HEK293 (cell line): Measurements from ENCODE around the gene SREBF1.

Experiments used
- BCL11A ChIP-seq: fragments of 450-650 bp; formaldehyde crosslinking; IDR thresholded peaks from 2 replicates; pipeline ENCODE4 v1.5.1; 2016; ENCODE audit warnings: low read depth, missing biosample characterization, missing genetic modification characterization
- GFI1B ChIP-seq: fragments of 450-650 bp; formaldehyde crosslinking; IDR thresholded peaks from 2 replicates; pipeline ENCODE4 v1.5.1; 2016; ENCODE audit warnings: missing biosample characterization, missing genetic modification characterization
- HOXD13 ChIP-seq: sonication (generic); formaldehyde crosslinking; IDR thresholded peaks from 2 replicates; pipeline ENCODE4 v1.8.0; 2022; ENCODE audit warnings: missing genetic modification reagents, borderline replicate concordance
- KLF9 ChIP-seq: fragments of 450-650 bp; formaldehyde crosslinking; IDR thresholded peaks from 2 replicates; pipeline ENCODE4 v1.5.1; 2016; ENCODE audit warnings: missing biosample characterization, missing genetic modification characterization, low read depth
- SCRT1 ChIP-seq: fragments of 450-650 bp; formaldehyde crosslinking; IDR thresholded peaks from 2 replicates; pipeline ENCODE4 v1.5.1; 2016; ENCODE audit warnings: missing biosample characterization, missing genetic modification characterization, borderline replicate concordance
- SCRT2 ChIP-seq: fragments of 450-650 bp; formaldehyde crosslinking; IDR thresholded peaks from 2 replicates; pipeline ENCODE4 v1.5.1; 2016; ENCODE audit warnings: missing biosample characterization, missing genetic modification characterization
- YY1 ChIP-seq: fragments of 450-650 bp; formaldehyde crosslinking; IDR thresholded peaks from 2 replicates; pipeline ENCODE4 v1.5.1; 2018; ENCODE audit warnings: missing biosample characterization, missing genetic modification characterization
- ZBTB1 ChIP-seq: fragments of 450-650 bp; formaldehyde crosslinking; IDR thresholded peaks from 2 replicates; pipeline ENCODE4 v1.5.1; 2016; ENCODE audit warnings: missing biosample characterization, missing genetic modification characterization
- ZEB2 ChIP-seq: fragments of 450-650 bp; formaldehyde crosslinking; IDR thresholded peaks from 2 replicates; pipeline ENCODE4 v1.5.1; 2016; ENCODE audit warnings: missing biosample characterization, missing genetic modification characterization
- ZFP69B ChIP-seq: fragments of 450-650 bp; formaldehyde crosslinking; IDR thresholded peaks from 2 replicates; pipeline ENCODE4 v1.5.1; 2016; ENCODE audit warnings: missing biosample characterization, missing genetic modification characterization
- ZNF157 ChIP-seq: fragments of 450-650 bp; formaldehyde crosslinking; IDR thresholded peaks from 2 replicates; pipeline ENCODE4 v1.5.1; 2016; ENCODE audit warnings: missing biosample characterization, missing genetic modification characterization
- ZNF2 ChIP-seq: fragments of 450-650 bp; formaldehyde crosslinking; IDR thresholded peaks from 2 replicates; pipeline ENCODE4 v1.5.1; 2016; ENCODE audit warnings: missing biosample characterization, missing genetic modification characterization
- ZNF23 ChIP-seq: fragments of 450-650 bp; formaldehyde crosslinking; IDR thresholded peaks from 2 replicates; pipeline ENCODE4 v1.5.1; 2016; ENCODE audit warnings: missing biosample characterization, missing genetic modification characterization, borderline replicate concordance
- ZNF292 ChIP-seq: fragments of 450-650 bp; formaldehyde crosslinking; IDR thresholded peaks from 2 replicates; pipeline ENCODE4 v1.5.1; 2016; ENCODE audit warnings: low read depth, missing biosample characterization, missing genetic modification characterization, borderline replicate concordance
- ZNF302 ChIP-seq: fragments of 450-650 bp; formaldehyde crosslinking; IDR thresholded peaks from 2 replicates; pipeline ENCODE4 v1.5.1; 2016; ENCODE audit warnings: missing biosample characterization, missing genetic modification characterization, low read depth
- ZNF394 ChIP-seq: fragments of 450-650 bp; formaldehyde crosslinking; IDR thresholded peaks from 2 replicates; pipeline ENCODE4 v1.5.1; 2016; ENCODE audit warnings: missing biosample characterization, missing genetic modification characterization, mild to moderate bottlenecking, moderate library complexity, borderline replicate concordance
- ZNF423 ChIP-seq: fragments of 450-650 bp; formaldehyde crosslinking; IDR thresholded peaks from 2 replicates; pipeline ENCODE4 v1.5.1; 2016; ENCODE audit warnings: missing biosample characterization, missing genetic modification characterization
- ZNF549 ChIP-seq: fragments of 450-650 bp; IDR thresholded peaks from 2 replicates; pipeline ENCODE4 v1.5.1; 2018; ENCODE audit warnings: missing biosample characterization, missing genetic modification characterization, mild to moderate bottlenecking, inconsistent platforms, moderate library complexity
- ZNF600 ChIP-seq: fragments of 450-650 bp; formaldehyde crosslinking; IDR thresholded peaks from 2 replicates; pipeline ENCODE4 v1.5.1; 2016; ENCODE audit warnings: missing biosample characterization, missing genetic modification characterization
- ZNF623 ChIP-seq: fragments of 450-650 bp; formaldehyde crosslinking; IDR thresholded peaks from 2 replicates; pipeline ENCODE4 v1.5.1; 2016; ENCODE audit warnings: missing biosample characterization, missing genetic modification characterization
- ZNF626 ChIP-seq: fragments of 450-650 bp; sonication (Bioruptor Pico); formaldehyde crosslinking; IDR thresholded peaks from 2 replicates; pipeline ENCODE4 v1.5.1; 2018; ENCODE audit warnings: missing biosample characterization, missing genetic modification characterization, inconsistent platforms
- TF ChIP-seq, protein P1 (sequence below): fragments of 450-650 bp; formaldehyde crosslinking; IDR thresholded peaks from 2 replicates; pipeline ENCODE4 v1.5.1; 2016; ENCODE audit warnings: missing biosample characterization, missing genetic modification characterization
- TF ChIP-seq, protein P2 (sequence below): fragments of 450-650 bp; formaldehyde crosslinking; IDR thresholded peaks from 2 replicates; pipeline ENCODE4 v1.5.1; 2016; ENCODE audit warnings: missing biosample characterization, missing genetic modification characterization
- TF ChIP-seq, protein P3 (sequence below): fragments of 450-650 bp; formaldehyde crosslinking; conservative IDR thresholded peaks from 2 replicates; pipeline ENCODE4 v1.5.1; 2016; ENCODE audit warnings: low read depth, missing biosample characterization, missing genetic modification characterization
- TF ChIP-seq, protein P4 (sequence below): fragments of 450-650 bp; formaldehyde crosslinking; conservative IDR thresholded peaks from 2 replicates; pipeline ENCODE4 v1.5.1; 2016; ENCODE audit warnings: low read depth, missing biosample characterization, missing genetic modification characterization
- TF ChIP-seq, protein P5 (sequence below): fragments of 450-650 bp; formaldehyde crosslinking; IDR thresholded peaks from 2 replicates; pipeline ENCODE4 v1.5.1; 2017; ENCODE audit warnings: missing biosample characterization, missing genetic modification characterization

SREBF1 gene

DNA sequence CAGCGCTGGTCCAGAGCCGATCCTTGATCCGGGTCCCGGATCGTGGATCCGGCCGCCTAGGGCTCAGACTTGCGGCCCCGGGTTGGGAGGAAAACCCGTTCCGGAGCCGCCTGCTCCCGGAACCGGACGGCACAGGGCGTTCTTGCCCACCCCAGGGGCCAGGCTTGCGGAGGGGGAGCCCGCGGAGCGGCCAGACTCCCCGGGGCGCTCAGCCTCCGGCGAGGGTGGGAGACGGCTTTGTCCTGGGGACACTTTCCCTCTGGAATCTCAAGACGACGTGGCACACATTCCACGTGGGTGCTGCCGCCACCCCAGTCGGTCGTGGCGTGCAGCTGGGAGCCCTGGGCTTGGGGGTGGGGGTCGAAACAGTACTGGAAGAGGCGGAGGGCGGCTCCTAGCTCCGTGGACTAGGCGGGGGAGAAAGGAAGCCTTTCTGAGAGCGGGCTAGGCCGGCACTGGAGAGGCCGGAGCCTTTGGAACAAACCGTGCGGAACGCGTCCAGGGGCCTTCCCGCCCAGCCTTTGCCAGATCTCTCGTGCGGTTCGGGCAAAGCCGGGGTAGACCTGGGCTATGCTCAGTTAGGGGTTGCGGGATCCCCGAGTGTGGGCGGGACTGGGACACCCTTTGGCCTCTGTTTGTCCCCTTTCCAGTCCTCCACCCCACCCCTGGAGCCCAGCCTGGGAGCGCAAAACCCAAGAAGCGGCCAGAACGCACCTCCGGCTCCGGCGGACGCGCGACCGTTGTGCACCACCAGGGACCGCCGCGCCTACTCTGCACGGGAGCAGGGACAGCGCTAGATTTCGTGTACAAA lies 26.5 kb downstream of the SREBF1 start (continued):
- TF ChIP-seq, protein P1, sequence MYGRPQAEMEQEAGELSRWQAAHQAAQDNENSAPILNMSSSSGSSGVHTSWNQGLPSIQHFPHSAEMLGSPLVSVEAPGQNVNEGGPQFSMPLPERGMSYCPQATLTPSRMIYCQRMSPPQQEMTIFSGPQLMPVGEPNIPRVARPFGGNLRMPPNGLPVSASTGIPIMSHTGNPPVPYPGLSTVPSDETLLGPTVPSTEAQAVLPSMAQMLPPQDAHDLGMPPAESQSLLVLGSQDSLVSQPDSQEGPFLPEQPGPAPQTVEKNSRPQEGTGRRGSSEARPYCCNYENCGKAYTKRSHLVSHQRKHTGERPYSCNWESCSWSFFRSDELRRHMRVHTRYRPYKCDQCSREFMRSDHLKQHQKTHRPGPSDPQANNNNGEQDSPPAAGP (tag by site-specific recombination) = peak; percentile 55; the same call in 1 of the 2 replicates
- TF ChIP-seq ZNF549 (tag by site-specific recombination) (no peak), ZNF23 (tag by site-specific recombination) (no peak), ZNF423 (tag by site-specific recombination) (no peak), ZNF626 (no peak), ZNF394 (tag by site-specific recombination) (0 out of 2 replicates have a peak, but pooled peaks have one; percentile 17), ZNF157 (no peak), GFI1B (tag by site-specific recombination) (no peak), BCL11A (tag by site-specific recombination) (no peak), ZNF292 (tag by site-specific recombination) (no peak), ZBTB1 (no peak), KLF9 (0 out of 2 replicates have a peak, but pooled peaks have one; percentile 9), ZNF600 (tag by site-specific recombination) (peak; percentile 60; the same call in 1 of the 2 replicates), SCRT2 (no peak), HOXD13 (CRISPR knock-in tag) (no peak), ZNF623 (tag by site-specific recombination) (no peak), ZNF2 (no peak), YY1 (tag by site-specific recombination) (no peak), ZEB2 (tag by site-specific recombination) (0 out of 2 replicates have a peak, but pooled peaks have one; percentile 32), ZFP69B (no peak), ZNF302 (tag by site-specific recombination) (no peak), SCRT1 (tag by site-specific recombination) (no peak)
- TF ChIP-seq, protein P2, sequence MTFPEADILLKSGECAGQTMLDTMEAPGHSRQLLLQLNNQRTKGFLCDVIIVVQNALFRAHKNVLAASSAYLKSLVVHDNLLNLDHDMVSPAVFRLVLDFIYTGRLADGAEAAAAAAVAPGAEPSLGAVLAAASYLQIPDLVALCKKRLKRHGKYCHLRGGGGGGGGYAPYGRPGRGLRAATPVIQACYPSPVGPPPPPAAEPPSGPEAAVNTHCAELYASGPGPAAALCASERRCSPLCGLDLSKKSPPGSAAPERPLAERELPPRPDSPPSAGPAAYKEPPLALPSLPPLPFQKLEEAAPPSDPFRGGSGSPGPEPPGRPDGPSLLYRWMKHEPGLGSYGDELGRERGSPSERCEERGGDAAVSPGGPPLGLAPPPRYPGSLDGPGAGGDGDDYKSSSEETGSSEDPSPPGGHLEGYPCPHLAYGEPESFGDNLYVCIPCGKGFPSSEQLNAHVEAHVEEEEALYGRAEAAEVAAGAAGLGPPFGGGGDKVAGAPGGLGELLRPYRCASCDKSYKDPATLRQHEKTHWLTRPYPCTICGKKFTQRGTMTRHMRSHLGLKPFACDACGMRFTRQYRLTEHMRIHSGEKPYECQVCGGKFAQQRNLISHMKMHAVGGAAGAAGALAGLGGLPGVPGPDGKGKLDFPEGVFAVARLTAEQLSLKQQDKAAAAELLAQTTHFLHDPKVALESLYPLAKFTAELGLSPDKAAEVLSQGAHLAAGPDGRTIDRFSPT = peak; percentile 57; the same call in 1 of the 2 replicates
- TF ChIP-seq, protein P3, sequence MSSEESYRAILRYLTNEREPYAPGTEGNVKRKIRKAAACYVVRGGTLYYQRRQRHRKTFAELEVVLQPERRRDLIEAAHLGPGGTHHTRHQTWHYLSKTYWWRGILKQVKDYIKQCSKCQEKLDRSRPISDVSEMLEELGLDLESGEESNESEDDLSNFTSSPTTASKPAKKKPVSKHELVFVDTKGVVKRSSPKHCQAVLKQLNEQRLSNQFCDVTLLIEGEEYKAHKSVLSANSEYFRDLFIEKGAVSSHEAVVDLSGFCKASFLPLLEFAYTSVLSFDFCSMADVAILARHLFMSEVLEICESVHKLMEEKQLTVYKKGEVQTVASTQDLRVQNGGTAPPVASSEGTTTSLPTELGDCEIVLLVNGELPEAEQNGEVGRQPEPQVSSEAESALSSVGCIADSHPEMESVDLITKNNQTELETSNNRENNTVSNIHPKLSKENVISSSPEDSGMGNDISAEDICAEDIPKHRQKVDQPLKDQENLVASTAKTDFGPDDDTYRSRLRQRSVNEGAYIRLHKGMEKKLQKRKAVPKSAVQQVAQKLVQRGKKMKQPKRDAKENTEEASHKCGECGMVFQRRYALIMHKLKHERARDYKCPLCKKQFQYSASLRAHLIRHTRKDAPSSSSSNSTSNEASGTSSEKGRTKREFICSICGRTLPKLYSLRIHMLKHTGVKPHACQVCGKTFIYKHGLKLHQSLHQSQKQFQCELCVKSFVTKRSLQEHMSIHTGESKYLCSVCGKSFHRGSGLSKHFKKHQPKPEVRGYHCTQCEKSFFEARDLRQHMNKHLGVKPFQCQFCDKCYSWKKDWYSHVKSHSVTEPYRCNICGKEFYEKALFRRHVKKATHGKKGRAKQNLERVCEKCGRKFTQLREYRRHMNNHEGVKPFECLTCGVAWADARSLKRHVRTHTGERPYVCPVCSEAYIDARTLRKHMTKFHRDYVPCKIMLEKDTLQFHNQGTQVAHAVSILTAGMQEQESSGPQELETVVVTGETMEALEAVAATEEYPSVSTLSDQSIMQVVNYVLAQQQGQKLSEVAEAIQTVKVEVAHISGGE = no peak
- TF ChIP-seq, protein P4, sequence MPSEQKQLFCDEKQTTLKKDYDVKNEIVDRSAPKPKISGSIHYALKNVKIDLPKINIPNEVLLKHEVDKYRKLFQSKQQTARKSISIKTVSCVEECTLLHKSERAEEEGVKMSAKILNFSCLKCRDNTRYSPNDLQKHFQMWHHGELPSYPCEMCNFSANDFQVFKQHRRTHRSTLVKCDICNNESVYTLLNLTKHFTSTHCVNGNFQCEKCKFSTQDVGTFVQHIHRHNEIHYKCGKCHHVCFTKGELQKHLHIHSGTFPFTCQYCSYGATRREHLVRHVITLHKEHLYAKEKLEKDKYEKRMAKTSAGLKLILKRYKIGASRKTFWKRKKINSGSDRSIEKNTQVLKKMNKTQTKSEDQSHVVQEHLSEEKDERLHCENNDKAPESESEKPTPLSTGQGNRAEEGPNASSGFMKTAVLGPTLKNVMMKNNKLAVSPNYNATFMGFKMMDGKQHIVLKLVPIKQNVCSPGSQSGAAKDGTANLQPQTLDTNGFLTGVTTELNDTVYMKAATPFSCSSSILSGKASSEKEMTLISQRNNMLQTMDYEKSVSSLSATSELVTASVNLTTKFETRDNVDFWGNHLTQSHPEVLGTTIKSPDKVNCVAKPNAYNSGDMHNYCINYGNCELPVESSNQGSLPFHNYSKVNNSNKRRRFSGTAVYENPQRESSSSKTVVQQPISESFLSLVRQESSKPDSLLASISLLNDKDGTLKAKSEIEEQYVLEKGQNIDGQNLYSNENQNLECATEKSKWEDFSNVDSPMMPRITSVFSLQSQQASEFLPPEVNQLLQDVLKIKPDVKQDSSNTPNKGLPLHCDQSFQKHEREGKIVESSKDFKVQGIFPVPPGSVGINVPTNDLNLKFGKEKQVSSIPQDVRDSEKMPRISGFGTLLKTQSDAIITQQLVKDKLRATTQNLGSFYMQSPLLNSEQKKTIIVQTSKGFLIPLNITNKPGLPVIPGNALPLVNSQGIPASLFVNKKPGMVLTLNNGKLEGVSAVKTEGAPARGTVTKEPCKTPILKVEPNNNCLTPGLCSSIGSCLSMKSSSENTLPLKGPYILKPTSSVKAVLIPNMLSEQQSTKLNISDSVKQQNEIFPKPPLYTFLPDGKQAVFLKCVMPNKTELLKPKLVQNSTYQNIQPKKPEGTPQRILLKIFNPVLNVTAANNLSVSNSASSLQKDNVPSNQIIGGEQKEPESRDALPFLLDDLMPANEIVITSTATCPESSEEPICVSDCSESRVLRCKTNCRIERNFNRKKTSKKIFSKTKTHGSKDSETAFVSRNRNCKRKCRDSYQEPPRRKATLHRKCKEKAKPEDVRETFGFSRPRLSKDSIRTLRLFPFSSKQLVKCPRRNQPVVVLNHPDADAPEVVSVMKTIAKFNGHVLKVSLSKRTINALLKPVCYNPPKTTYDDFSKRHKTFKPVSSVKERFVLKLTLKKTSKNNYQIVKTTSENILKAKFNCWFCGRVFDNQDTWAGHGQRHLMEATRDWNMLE (tag by site-specific recombination) = no peak
- TF ChIP-seq, protein P5, sequence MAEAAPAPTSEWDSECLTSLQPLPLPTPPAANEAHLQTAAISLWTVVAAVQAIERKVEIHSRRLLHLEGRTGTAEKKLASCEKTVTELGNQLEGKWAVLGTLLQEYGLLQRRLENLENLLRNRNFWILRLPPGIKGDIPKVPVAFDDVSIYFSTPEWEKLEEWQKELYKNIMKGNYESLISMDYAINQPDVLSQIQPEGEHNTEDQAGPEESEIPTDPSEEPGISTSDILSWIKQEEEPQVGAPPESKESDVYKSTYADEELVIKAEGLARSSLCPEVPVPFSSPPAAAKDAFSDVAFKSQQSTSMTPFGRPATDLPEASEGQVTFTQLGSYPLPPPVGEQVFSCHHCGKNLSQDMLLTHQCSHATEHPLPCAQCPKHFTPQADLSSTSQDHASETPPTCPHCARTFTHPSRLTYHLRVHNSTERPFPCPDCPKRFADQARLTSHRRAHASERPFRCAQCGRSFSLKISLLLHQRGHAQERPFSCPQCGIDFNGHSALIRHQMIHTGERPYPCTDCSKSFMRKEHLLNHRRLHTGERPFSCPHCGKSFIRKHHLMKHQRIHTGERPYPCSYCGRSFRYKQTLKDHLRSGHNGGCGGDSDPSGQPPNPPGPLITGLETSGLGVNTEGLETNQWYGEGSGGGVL (tag by site-specific recombination) = no peak
